GM23338 (cell line): ENCODE data around the gene PPP2R5A. TPM values are rescaled to one million over a fixed set of nuclear protein-coding genes. Genes with fewer than 3 reads are reported as not detected.
"Not testable (repeated sequence)": the region's sequence is repeated elsewhere in the genome, so short reads cannot be mapped to it uniquely, and the experiment has no call there.

Source experiments
- ATAC-seq: fragments of 200-7000 bp; cut with Tn5 transposase; 3 replicates; pipeline ENCODE4 v1.9.1; 2020
- DNase-seq: peaks from one replicate; pipeline ENCODE4 v3.0.0-alpha.2; 2015; ENCODE audit warnings: low spot score
- H2AFZ ChIP-seq: fragments of 200-600 bp; sonication (generic); 2 replicates; pipeline ENCODE4 v1.8.0; 2016; ENCODE audit warnings: antibody characterized with exemption, mild to moderate bottlenecking, moderate library complexity
- H3F3A ChIP-seq: fragments of 200-600 bp; sonication (generic); replicated peaks from 2 replicates; pipeline ENCODE4 v1.8.0; 2017; ENCODE audit warnings: antibody characterized with exemption, mixed run types, low read depth
- H3K27ac ChIP-seq: fragments of 200-600 bp; sonication (generic); 2 replicates; pipeline ENCODE4 v1.6.1; 2016; ENCODE audit warnings: low read depth
- H3K27me3 ChIP-seq: fragments of 200-600 bp; sonication (generic); 2 replicates; pipeline ENCODE4 v1.8.0; 2016; ENCODE audit warnings: mild to moderate bottlenecking, mixed run types, moderate library complexity; ENCODE audit not compliant: insufficient read depth
- H3K36me3 ChIP-seq: fragments of 200-600 bp; sonication (generic); 2 replicates; pipeline ENCODE4 v1.8.0; 2016; ENCODE audit warnings: mild to moderate bottlenecking; ENCODE audit not compliant: insufficient read depth
- H3K4me1 ChIP-seq: fragments of 200-600 bp; sonication (generic); 2 replicates; pipeline ENCODE4 v1.8.0; 2016; ENCODE audit warnings: mild to moderate bottlenecking, moderate library complexity; ENCODE audit not compliant: insufficient read depth
- H3K4me2 ChIP-seq: fragments of 200-600 bp; sonication (generic); 2 replicates; pipeline ENCODE4 v1.7.1; 2017; ENCODE audit warnings: mixed run types
- H3K4me3 ChIP-seq: fragments of 200-600 bp; sonication (generic); 2 replicates; pipeline ENCODE4 v1.6.1; 2016; ENCODE audit warnings: mixed run types
- H3K79me2 ChIP-seq: fragments of 200-600 bp; sonication (generic); replicated peaks from 2 replicates; pipeline ENCODE4 v1.8.0; 2017; ENCODE audit warnings: mild to moderate bottlenecking; ENCODE audit not compliant: insufficient read depth
- H3K9me2 ChIP-seq: fragments of 200-600 bp; sonication (generic); 2 replicates; pipeline ENCODE4 v1.8.0; 2017; ENCODE audit not compliant: insufficient read depth
- H4K20me1 ChIP-seq: fragments of 200-600 bp; sonication (generic); replicated peaks from 2 replicates; pipeline ENCODE4 v1.8.0; 2017; ENCODE audit warnings: mild to moderate bottlenecking; ENCODE audit not compliant: insufficient read depth
- H3K27ac Mint-ChIP-seq: 2 replicates; pipeline ENCODE4 v1.8.0; 2020; ENCODE audit warnings: inconsistent platforms, mild to moderate bottlenecking, moderate library complexity, mixed read lengths
- H3K27me3 Mint-ChIP-seq: 3 replicates; pipeline ENCODE4 v1.8.0; 2022; ENCODE audit warnings: low read depth, mild to moderate bottlenecking, moderate library complexity, mixed read lengths, inconsistent platforms; ENCODE audit not compliant: insufficient read depth, poor library complexity
- H3K36me3 Mint-ChIP-seq: 3 replicates; pipeline ENCODE4 v1.8.0; 2021; ENCODE audit warnings: low read depth, mild to moderate bottlenecking, inconsistent platforms, moderate library complexity, mixed read lengths
- H3K4me1 Mint-ChIP-seq: 3 replicates; pipeline ENCODE4 v1.8.0; 2020; ENCODE audit warnings: mild to moderate bottlenecking, inconsistent platforms, mixed read lengths
- H3K4me3 Mint-ChIP-seq: 3 replicates; pipeline ENCODE4 v1.8.0; 2021; ENCODE audit warnings: moderate library complexity, mild to moderate bottlenecking, inconsistent platforms, mixed read lengths
- H3K9me3 Mint-ChIP-seq: 3 replicates; pipeline ENCODE4 v1.8.0; 2020; ENCODE audit warnings: moderate library complexity, mild to moderate bottlenecking, inconsistent platforms, mixed read lengths
- CREB1 ChIP-seq: fragments of 250-450 bp; sonication (Bioruptor Pico); IDR thresholded peaks from 2 replicates; pipeline ENCODE4 v1.5.0; 2020; ENCODE audit warnings: low read depth, mild to moderate bottlenecking, moderate library complexity
- CTCF ChIP-seq, 2 experiments: fragments of 200-600 bp in 1 of 2; sonication (generic) in 1 of 2; conservative IDR thresholded peaks; 2 replicates each; pipeline versions ENCODE4 v1.5.1 to v1.6.1; 2016 to 2017; ENCODE audit warnings: antibody characterized with exemption in 2 of 2, low read depth in 2 of 2, mild to moderate bottlenecking in 2 of 2, moderate library complexity in 1 of 2
- ETS1 ChIP-seq: IDR thresholded peaks from 2 replicates; pipeline ENCODE4 v1.6.1; 2016; ENCODE audit warnings: antibody characterized with exemption
- EZH2phosphoT487 ChIP-seq: fragments of 200-600 bp; sonication (generic); IDR thresholded peaks from one replicate; pipeline ENCODE4 v1.8.1; 2018; ENCODE audit warnings: antibody characterized with exemption; ENCODE audit not compliant: unreplicated experiment
- JUNB ChIP-seq: IDR thresholded peaks from one replicate; pipeline ENCODE4 v1.6.1; 2016; ENCODE audit warnings: antibody characterized with exemption; ENCODE audit not compliant: unreplicated experiment
- NANOG ChIP-seq: IDR thresholded peaks from 2 replicates; pipeline ENCODE4 v1.6.1; 2016; ENCODE audit warnings: antibody characterized with exemption, borderline replicate concordance
- POLR2AphosphoS5 ChIP-seq: IDR thresholded peaks from 2 replicates; pipeline ENCODE4 v1.6.1; 2016; ENCODE audit warnings: antibody characterized with exemption, low read depth
- STAT1 ChIP-seq: IDR thresholded peaks from one replicate; pipeline ENCODE4 v1.6.1; 2016; ENCODE audit warnings: antibody characterized with exemption; ENCODE audit not compliant: unreplicated experiment
- ZNF331 ChIP-seq: fragments of 250-450 bp; sonication (Bioruptor Pico); IDR thresholded peaks from 2 replicates; pipeline ENCODE4 v1.5.0; 2020; ENCODE audit warnings: low read depth, mild to moderate bottlenecking, moderate library complexity
- polyA plus RNA-seq: library from polyadenylated mRNA; unstranded; fragments of >200 nt; fragmentation: Nextera tagmentation; extraction: Ambion mirVana; gene quantifications from 2 replicates; pipeline ENCODE4 v1.2.1, GENCODE V29; 2016
- total RNA-seq: library from RNA; depleted of rRNA; stranded (reverse); fragments of >200 nt; shearing (Covaris generic); gene quantifications from 2 replicates; pipeline ENCODE4 v1.2.3, GENCODE V29; 2014

The PPP2R5A gene
- total and polyA plus RNA-seq, 2 experiments from 2014 or later: 16.2 to 43.5 TPM

GRCh38 chr1:212315907-212316306, 30.7 kb downstream of the PPP2R5A start:
- Mint-ChIP-seq H3K4me1 (peaks cover 17% of the 10 kb centered on the region), H3K9me3 (peaks cover 11% of the 10 kb centered on the region; the same call in 2 of the 3 replicates), H3K4me3 (no peak overlapping the region; the same call in 2 of the 3 replicates), H3K27me3 (peaks cover 2% of the 10 kb centered on the region), H3K27ac (peak overlapping the region; percentile 89), H3K36me3 (peaks cover 12% of the 10 kb centered on the region)
- DNase-seq (peak; percentile 78), ATAC-seq (peak; percentile 86)
- Histone ChIP-seq H3K27me3 (no peaks in the 10 kb centered on the region), H3F3A (no peaks in the 10 kb centered on the region), H3K4me2 (peak overlapping the region; percentile 34; the same call in 1 of the 2 replicates), H2AFZ (no peak overlapping the region), H3K79me2 (peaks cover 71% of the 10 kb centered on the region), H3K36me3 (no peaks in the 10 kb centered on the region), H3K9me2 (no peaks in the 10 kb centered on the region), H3K4me1 (peaks cover 18% of the 10 kb centered on the region), H4K20me1 (no peaks in the 10 kb centered on the region), H3K27ac (peak overlapping the region; percentile 34), H3K4me3 (no peak overlapping the region)
- TF ChIP-seq NANOG (peak; percentile 76; the same call in 1 of the 2 replicates), ETS1 (no peak), CTCF (conservative IDR thresholded peaks at IDR 0.05; ENCODE audit: low read depth in 2 of 2) (peak; percentile 69 to 82)

- H3F3A ChIP-seq: no peaks in the 10 kb centered on the region
- Mint-ChIP-seq H3K4me3 (no peak overlapping the region), H3K27me3 (peaks cover 3% of the 10 kb centered on the region), H3K4me1 (peaks cover 15% of the 10 kb centered on the region), H3K27ac (no peak overlapping the region), H3K9me3 (peaks cover 20% of the 10 kb centered on the region; the same call in 2 of the 3 replicates), H3K36me3 (peaks cover 19% of the 10 kb centered on the region)
- no peaks in the 10 kb centered on the region for H3K27me3 ChIP-seq
- DNase-seq: no peak
- no peak overlapping the region for H3K4me3 ChIP-seq
- H4K20me1 ChIP-seq: no peaks in the 10 kb centered on the region
- peaks cover 18% of the 10 kb centered on the region for H3K4me1 ChIP-seq
- no peak overlapping the region for H3K4me2 ChIP-seq
- no peak overlapping the region for H2AFZ ChIP-seq
- H3K9me2 ChIP-seq: no peaks in the 10 kb centered on the region
- H3K79me2 ChIP-seq: peaks cover 56% of the 10 kb centered on the region
- no peak overlapping the region for H3K27ac ChIP-seq
- ATAC-seq: no peak
- H3K36me3 ChIP-seq: no peaks in the 10 kb centered on the region
- no peak for TF ChIP-seq CTCF (conservative IDR thresholded peaks at IDR 0.05; ENCODE audit: low read depth in 2 of 2)
- TF ChIP-seq ZNF331 (CRISPR knock-in tag): no peak
- no peak for TF ChIP-seq JUNB
- no peak for TF ChIP-seq POLR2AphosphoS5
- no peak for TF ChIP-seq EZH2phosphoT487
- TF ChIP-seq STAT1: no peak
- no peak for TF ChIP-seq CREB1 (CRISPR knock-in tag)
These were observed 32.7 kb downstream of the PPP2R5A start for GRCh38 chr1:212317916-212318315.

GRCh38 chr1:212321031-212321430, 35.8 kb downstream of the PPP2R5A start:
- not testable (repeated sequence) for H3K9me2 ChIP-seq, H3K27ac Mint-ChIP-seq, DNase-seq, H3K4me2 ChIP-seq, H3K4me1 Mint-ChIP-seq, H3K4me3 Mint-ChIP-seq, H3K27me3 Mint-ChIP-seq, H4K20me1 ChIP-seq, H2AFZ ChIP-seq, H3F3A ChIP-seq, H3K36me3 ChIP-seq, H3K27me3 ChIP-seq, H3K4me3 ChIP-seq, H3K27ac ChIP-seq, ATAC-seq
- H3K4me1 ChIP-seq: peaks cover 12% of the 10 kb centered on the region
- H3K36me3 Mint-ChIP-seq: peaks cover 25% of the 10 kb centered on the region
- H3K9me3 Mint-ChIP-seq: peaks cover 22% of the 10 kb centered on the region; the same call in 2 of the 3 replicates
- H3K79me2 ChIP-seq: peaks cover 44% of the 10 kb centered on the region
